NOMO-1 (cell line): Measurements from ENCODE around the gene SLC30A5.
A peak's percentile ranks its signal among the peaks of the same experiment; 100 is the strongest.
"Not testable (repeated sequence)": the region's sequence is repeated elsewhere in the genome, so short reads cannot be mapped to it uniquely, and the experiment has no call there.

ENCODE experiments used
- DNase-seq, 2 experiments: peaks; one replicate each; lab custom pipeline; 2025; ENCODE audit not compliant: unreplicated experiment in 2 of 2; lab: John Stamatoyannopoulos, UW

SLC30A5 gene

GRCh38 chr5:69093771-69094482, at the start of gene SLC30A5:
Gene SLC30A5, plus strand, starts transcription at chr5:69094014. Its CDS starts 242 bp downstream, at chr5:69094256.
- DNase-seq: peak; percentile 99

- DNase-seq: not testable (repeated sequence)
Observed at GRCh38 chr5:69045213-69045612, 48.6 kb upstream of the SLC30A5 start.

GRCh38 chr5:69046375-69046957, 47.3 kb upstream of the SLC30A5 start:
- DNase-seq: no peak

- DNase-seq: no peak
Observed at GRCh38 chr5:69048230-69048629, 45.6 kb upstream of the SLC30A5 start.

GRCh38 chr5:69049151-69049550, 44.7 kb upstream of the SLC30A5 start:
- DNase-seq: no peak

GRCh38 chr5:69049796-69050195, 44.0 kb upstream of the SLC30A5 start:
- no peak for DNase-seq

GRCh38 chr5:69050214-69050613, 43.6 kb upstream of the SLC30A5 start:
- no peak for DNase-seq

- DNase-seq: no peak
Observed at GRCh38 chr5:69052181-69052580, 41.6 kb upstream of the SLC30A5 start.

GRCh38 chr5:69074664-69075521, 18.9 kb upstream of the SLC30A5 start:
- DNase-seq: no peak

GRCh38 chr5:69075522-69076179, 18.2 kb upstream of the SLC30A5 start:
- no peak for DNase-seq

- DNase-seq: peak; percentile 19 to 65
Observed at GRCh38 chr5:69078921-69079540, 14.8 kb upstream of the SLC30A5 start.

- DNase-seq: no peak
Observed at GRCh38 chr5:69079556-69079955, 14.3 kb upstream of the SLC30A5 start.

- DNase-seq: no peak
Observed at GRCh38 chr5:69083412-69083811, 10.4 kb upstream of the SLC30A5 start.

GRCh38 chr5:69084195-69084594, 9.6 kb upstream of the SLC30A5 start:
- DNase-seq: peak in 1 of 2 experiments; percentile 49

GRCh38 chr5:69084903-69085302, 8.9 kb upstream of the SLC30A5 start:
- DNase-seq: no peak

- DNase-seq: no peak
Observed at GRCh38 chr5:69086206-69086605, 7.6 kb upstream of the SLC30A5 start.

GRCh38 chr5:69088006-69088405, 5.8 kb upstream of the SLC30A5 start:
- not testable (repeated sequence) for DNase-seq

- DNase-seq: no peak
Observed at GRCh38 chr5:69090158-69090557, 3.7 kb upstream of the SLC30A5 start.

- no peak for DNase-seq
Observed at GRCh38 chr5:69091771-69092170, 2.0 kb upstream of the SLC30A5 start.

GRCh38 chr5:69092969-69093368, 845 bp upstream of the SLC30A5 start:
- no peak for DNase-seq

GRCh38 chr5:69099302-69099701, 5.5 kb downstream of the SLC30A5 start:
- no peak for DNase-seq
